Neuronal stem cell (in vitro differentiated cells): ENCODE results near the gene IL16.
A peak's percentile ranks its signal among the peaks of the same experiment; 100 is the strongest.

Source experiments
- DNase-seq: peaks from one replicate; pipeline ENCODE4 v3.0.0-alpha.2; 2013; ENCODE audit warnings: low spot score
- H2AFZ ChIP-seq: one replicate; pipeline ENCODE4 v1.6.1; 2013; ENCODE audit warnings: mild to moderate bottlenecking, low read length, inconsistent platforms
- H2AK5ac ChIP-seq: 2 replicates; pipeline ENCODE4 v1.6.1; 2013; ENCODE audit warnings: low read depth, mild to moderate bottlenecking, inconsistent platforms, low read length, moderate library complexity, mixed read lengths
- H2BK120ac ChIP-seq: 2 replicates; pipeline ENCODE4 v1.6.1; 2013; ENCODE audit warnings: low read depth, mild to moderate bottlenecking, inconsistent platforms, low read length, moderate library complexity, mixed read lengths
- H2BK12ac ChIP-seq: one replicate; pipeline ENCODE4 v1.6.1; 2013; ENCODE audit warnings: low read length, inconsistent platforms
- H2BK15ac ChIP-seq: 2 replicates; pipeline ENCODE4 v1.6.1; 2013; ENCODE audit warnings: mild to moderate bottlenecking, low read length, inconsistent platforms, mixed read lengths
- H2BK5ac ChIP-seq: one replicate; pipeline ENCODE4 v1.6.1; 2013; ENCODE audit warnings: inconsistent platforms, mild to moderate bottlenecking, low read length, moderate library complexity
- H3K14ac ChIP-seq: one replicate; pipeline ENCODE4 v1.6.1; 2013; ENCODE audit warnings: low read length, inconsistent platforms
- H3K18ac ChIP-seq: 2 replicates; pipeline ENCODE4 v1.6.1; 2013; ENCODE audit warnings: low read length, inconsistent platforms
- H3K23ac ChIP-seq: 2 replicates; pipeline ENCODE4 v1.6.1; 2013; ENCODE audit warnings: low read depth, mild to moderate bottlenecking, mixed read lengths, low read length, inconsistent platforms; ENCODE audit not compliant: poor library complexity
- H3K27ac ChIP-seq: replicated peaks from 3 replicates; pipeline ENCODE4 v1.5.1; 2013; ENCODE audit warnings: low read length, inconsistent platforms
- H3K27me3 ChIP-seq, 3 experiments: 2 replicates each; pipeline ENCODE4 v1.6.1; 2013; ENCODE audit warnings: low read length in 3 of 3, mild to moderate bottlenecking in 2 of 3, inconsistent platforms in 1 of 3, low read depth in 1 of 3, mixed read lengths in 1 of 3, moderate library complexity in 1 of 3; ENCODE audit not compliant: control insufficient read depth in 3 of 3, insufficient read depth in 3 of 3
- H3K36me3 ChIP-seq, 2 donors: replicated peaks in 1 of 2; 2 replicates each; pipeline ENCODE4 v1.6.1; 2013; ENCODE audit warnings: low read length in 2 of 2; ENCODE audit not compliant: control insufficient read depth in 2 of 2, insufficient read depth in 2 of 2
- H3K4ac ChIP-seq: 2 replicates; pipeline ENCODE4 v1.6.1; 2013; ENCODE audit warnings: inconsistent platforms, mild to moderate bottlenecking, low read length, moderate library complexity
- H3K4me1 ChIP-seq, 2 donors: 1 replicate in 1 of 2; 2 replicates in 1 of 2; pipeline ENCODE4 v1.6.1; 2013; ENCODE audit warnings: low read length in 2 of 2, low read depth in 1 of 2; ENCODE audit not compliant: control insufficient read depth in 2 of 2, insufficient read depth in 1 of 2
- H3K4me2 ChIP-seq: one replicate; pipeline ENCODE4 v1.6.1; 2013; ENCODE audit warnings: mild to moderate bottlenecking, low read length, inconsistent platforms; ENCODE audit not compliant: insufficient read depth, poor library complexity, severe bottlenecking
- H3K4me3 ChIP-seq, 2 donors: 2 replicates each; pipeline ENCODE4 v1.5.1; 2013; ENCODE audit warnings: low read length in 2 of 2, mild to moderate bottlenecking in 2 of 2, inconsistent platforms in 1 of 2, moderate library complexity in 1 of 2
- H3K79me1 ChIP-seq: one replicate; pipeline ENCODE4 v1.6.1; 2013; ENCODE audit warnings: low read depth, mild to moderate bottlenecking, inconsistent platforms, low read length, moderate library complexity
- H3K9ac ChIP-seq: one replicate; pipeline ENCODE4 v1.6.1; 2013; ENCODE audit warnings: mild to moderate bottlenecking, low read depth, low read length, inconsistent platforms; ENCODE audit not compliant: poor library complexity
- H3K9me3 ChIP-seq, 2 donors: replicated peaks in 1 of 2; 2 replicates each; pipeline versions ENCODE3 to v1.6.1; 2013; ENCODE audit warnings: low read length in 2 of 2, mild to moderate bottlenecking in 2 of 2, inconsistent platforms in 1 of 2, low read depth in 1 of 2, mixed read lengths in 1 of 2, moderate library complexity in 1 of 2; ENCODE audit not compliant: control insufficient read depth in 2 of 2, insufficient read depth in 1 of 2
- H4K8ac ChIP-seq: one replicate; pipeline ENCODE4 v1.6.1; 2013; ENCODE audit warnings: low read depth, mild to moderate bottlenecking, inconsistent platforms, low read length, moderate library complexity
- H4K91ac ChIP-seq: one replicate; pipeline ENCODE4 v1.6.1; 2013; ENCODE audit warnings: low read length, low read depth, mild to moderate bottlenecking, inconsistent platforms; ENCODE audit not compliant: poor library complexity
- WGBS, 2 donors: extraction: QIAGEN DNeasy Blood & Tissue Kit; methylation state at CpG; one replicate each; pipeline ENCODE4 v1.1.7; 2013; ENCODE audit warnings: missing lambda C conversion rate in 2 of 2, mixed read lengths in 1 of 2; ENCODE audit not compliant: insufficient read length in 2 of 2, insufficient replicate concordance in 1 of 2; ENCODE audit errors: extremely low coverage in 2 of 2; 5-methylcytosine and 5-hydroxymethylcytosine counted together

The IL16 gene

DNA sequence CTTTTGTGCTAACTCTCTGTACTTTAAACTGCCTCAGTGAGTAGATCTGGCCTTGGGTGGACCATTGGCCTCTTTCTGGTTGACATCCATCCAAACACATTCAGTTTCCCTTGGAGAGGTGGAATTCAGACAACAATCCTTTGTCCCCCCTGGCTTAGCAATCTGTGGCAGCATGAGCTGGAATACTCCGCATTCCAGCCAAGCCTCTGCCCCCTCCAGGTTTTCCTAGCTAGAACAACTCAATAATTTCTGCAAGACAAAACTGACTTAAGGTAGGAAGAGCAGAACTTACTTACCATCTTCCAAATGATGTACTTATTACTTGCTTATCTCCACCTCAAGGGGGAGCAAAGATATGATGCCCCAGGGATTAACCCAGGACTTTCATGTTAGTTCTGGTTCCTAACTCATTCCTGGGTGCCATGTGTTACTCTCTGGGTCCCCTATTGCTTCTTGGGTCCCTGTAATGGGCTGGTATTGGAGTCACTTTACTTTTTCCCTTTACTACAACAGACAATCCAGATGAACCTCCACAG is 21.8 kb upstream of the IL16 start:
- Histone ChIP-seq H3K27ac (no peak overlapping the region), H2AFZ (no peak overlapping the region), H2BK5ac (no peak overlapping the region), H4K91ac (no peak overlapping the region), H3K36me3 (no peaks in the 10 kb centered on the region), H3K9me3 (peaks cover 0 to 2% of the 10 kb centered on the region in 2 donors), H3K79me1 (no peaks in the 10 kb centered on the region), H3K4me1 (peaks cover 0 to 5% of the 10 kb centered on the region in 2 donors), H3K4me3 (no peak overlapping the region), H3K4ac (no peak overlapping the region), H3K27me3 (no peaks in the 10 kb centered on the region), H2BK12ac (no peak overlapping the region), H2BK120ac (no peak overlapping the region), H3K4me2 (no peak overlapping the region), H3K9ac (no peak overlapping the region), H2BK15ac (no peak overlapping the region), H2AK5ac (no peak overlapping the region), H3K14ac (no peak overlapping the region), H3K18ac (no peak overlapping the region), H3K23ac (no peak overlapping the region), H4K8ac (no peak overlapping the region)
- WGBS, 2 donors = no CpG with 5 or more reads among the region's 1 CpG
- no peak for DNase-seq

DNA sequence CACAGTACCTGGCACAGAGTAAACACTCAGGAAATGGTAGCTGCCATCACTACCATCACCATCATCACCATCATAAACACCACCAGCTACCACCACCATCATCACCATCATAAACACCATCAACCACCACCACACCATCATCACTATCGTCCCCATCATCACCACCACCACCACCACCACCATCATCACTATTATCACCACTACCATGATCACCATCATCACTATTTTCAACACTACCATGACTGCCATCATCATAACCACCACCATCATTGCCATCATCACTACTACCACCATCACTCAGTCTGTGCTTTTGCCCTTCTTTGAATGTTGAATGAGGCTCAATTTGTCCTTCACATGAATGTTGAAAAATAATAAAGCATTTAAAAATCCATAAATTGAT is 21.2 kb upstream of the IL16 start:
- Histone ChIP-seq H3K4me1 (peaks cover 0 to 5% of the 10 kb centered on the region in 2 donors), H3K79me1 (no peaks in the 10 kb centered on the region), H2AK5ac (no peak overlapping the region), H3K4me2 (no peak overlapping the region), H2AFZ (no peak overlapping the region), H4K8ac (no peak overlapping the region), H2BK15ac (no peak overlapping the region), H3K27me3 (no peaks in the 10 kb centered on the region), H2BK5ac (no peak overlapping the region), H2BK12ac (no peak overlapping the region), H4K91ac (no peak overlapping the region), H3K9me3 (peaks cover 0 to 2% of the 10 kb centered on the region in 2 donors), H3K4me3 (no peak overlapping the region), H3K9ac (no peak overlapping the region), H3K23ac (no peak overlapping the region), H3K36me3 (no peaks in the 10 kb centered on the region), H3K18ac (no peak overlapping the region), H3K27ac (no peak overlapping the region), H2BK120ac (no peak overlapping the region), H3K14ac (no peak overlapping the region), H3K4ac (no peak overlapping the region)
- 100% methylated on average over 1 of the region's 1 CpG for WGBS, 2 donors
- DNase-seq = no peak

DNA sequence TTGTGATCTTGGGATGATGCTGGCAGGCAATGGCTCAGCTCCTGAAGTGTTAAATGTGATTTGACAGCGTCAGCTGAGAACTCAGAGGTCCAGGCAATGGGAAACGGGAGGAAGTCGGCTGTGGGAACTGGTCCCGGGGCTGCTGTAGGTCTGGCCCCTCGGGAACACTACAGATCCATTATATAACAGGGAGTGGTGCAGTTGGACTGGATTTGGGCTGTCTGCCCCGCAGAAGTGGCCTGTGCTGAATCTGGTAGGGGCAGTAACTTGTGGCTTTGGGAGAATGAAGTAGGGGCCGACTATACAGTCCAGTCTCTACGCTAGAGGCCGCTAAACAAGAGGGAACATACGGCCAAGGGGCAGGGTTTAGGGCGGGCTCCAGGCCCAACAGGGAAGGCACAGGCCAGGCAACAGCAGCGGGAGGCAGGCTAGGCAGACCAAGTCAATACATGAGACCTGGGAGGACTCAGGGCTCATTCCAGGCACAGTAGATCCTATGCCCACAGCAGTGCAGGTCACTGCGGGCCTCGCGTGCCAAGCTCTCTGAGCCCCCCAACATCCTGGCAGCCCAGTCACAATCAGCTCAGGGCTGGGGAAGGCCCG is 20.3 kb upstream of the IL16 start:
- Histone ChIP-seq H4K8ac (no peak overlapping the region), H3K4ac (no peak overlapping the region), H3K79me1 (no peaks in the 10 kb centered on the region), H3K36me3 (no peaks in the 10 kb centered on the region), H3K4me2 (no peak overlapping the region), H3K9ac (no peak overlapping the region), H3K23ac (peak overlapping the region; percentile 9), H3K18ac (peak overlapping the region; percentile 68), H3K4me3 (no peak overlapping the region), H2BK12ac (no peak overlapping the region), H3K14ac (peak overlapping the region; percentile 58), H3K9me3 (peaks cover 0 to 2% of the 10 kb centered on the region in 2 donors), H2BK5ac (no peak overlapping the region), H3K27me3 (no peaks in the 10 kb centered on the region), H4K91ac (no peak overlapping the region), H2AK5ac (no peak overlapping the region), H3K4me1 (peaks cover 0 to 6% of the 10 kb centered on the region in 2 donors), H2BK120ac (no peak overlapping the region), H2BK15ac (peak overlapping the region; percentile 6), H2AFZ (no peak overlapping the region), H3K27ac (no peak overlapping the region)
- no CpG with 5 or more reads among the region's 16 CpGs for WGBS, 2 donors
- DNase-seq = no peak

DNA sequence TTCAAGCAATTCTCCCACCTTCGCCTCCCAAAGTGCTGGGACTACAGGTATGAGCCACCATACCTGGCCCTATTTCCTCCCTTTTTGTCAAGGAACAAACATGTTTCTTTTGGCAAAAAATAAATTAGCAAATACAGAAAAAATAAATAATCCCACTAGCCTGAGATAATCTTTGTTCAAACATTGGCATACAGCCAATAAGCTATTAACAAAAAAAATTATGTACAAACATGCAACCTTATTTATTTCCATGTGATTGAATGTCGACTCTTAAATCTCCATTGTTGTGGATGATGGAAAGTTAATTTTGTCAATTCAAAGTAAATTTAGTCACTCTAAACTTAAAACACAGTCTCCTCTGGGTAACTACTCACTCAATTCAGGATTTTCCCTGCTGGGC is 18.3 kb upstream of the IL16 start:
- peaks cover 0 to 13% of the 10 kb centered on the region in 2 donors for H3K4me1 ChIP-seq
- H3K27me3 ChIP-seq = no peaks in the 10 kb centered on the region
- H3K14ac ChIP-seq = no peak overlapping the region
- H3K18ac ChIP-seq = no peak overlapping the region
- H2AFZ ChIP-seq = no peak overlapping the region
- no peak overlapping the region for H3K4me2 ChIP-seq
- peaks cover 0 to 2% of the 10 kb centered on the region in 2 donors for H3K9me3 ChIP-seq
- no peak overlapping the region for H2BK15ac ChIP-seq
- no peak overlapping the region for H3K9ac ChIP-seq
- no peak overlapping the region for H3K4me3 ChIP-seq
- H2AK5ac ChIP-seq = no peak overlapping the region
- no peak overlapping the region for H3K27ac ChIP-seq
- H2BK12ac ChIP-seq = no peak overlapping the region
- H3K23ac ChIP-seq = no peak overlapping the region
- no CpG with 5 or more reads among the region's 2 CpGs for WGBS, 2 donors
- H4K91ac ChIP-seq = no peak overlapping the region
- no peak overlapping the region for H2BK120ac ChIP-seq
- no peak overlapping the region for H2BK5ac ChIP-seq
- H3K36me3 ChIP-seq = no peaks in the 10 kb centered on the region
- DNase-seq = no peak
- no peak overlapping the region for H3K4ac ChIP-seq
- H4K8ac ChIP-seq = no peak overlapping the region
- H3K79me1 ChIP-seq = no peaks in the 10 kb centered on the region
